H1 (cell line): ENCODE data around the gene FAM219A. TPM values are rescaled to one million over a fixed set of nuclear protein-coding genes. Genes with fewer than 3 reads are reported as not detected.

Source experiments
- CHD1 ChIP-seq: IDR thresholded peaks from 2 replicates; pipeline ENCODE4 v1.6.1; 2012; ENCODE audit warnings: low read depth, low read length, improper control_type of control experiment
- CHD2 ChIP-seq: IDR thresholded peaks from 2 replicates; pipeline ENCODE4 v1.6.1; 2012; ENCODE audit warnings: low read length, improper control_type of control experiment
- EP300 ChIP-seq, 2 experiments: IDR thresholded peaks; 1 replicate in 1 of 2; 2 replicates in 1 of 2; pipeline ENCODE4 v1.6.1; 2011 to 2012; ENCODE audit warnings: low read depth in 2 of 2, low read length in 2 of 2, mild to moderate bottlenecking in 2 of 2, borderline replicate concordance in 1 of 2, inconsistent platforms in 1 of 2, moderate library complexity in 1 of 2
- GABPA ChIP-seq: IDR thresholded peaks from 2 replicates; pipeline ENCODE4 v1.6.1; 2011; ENCODE audit warnings: mild to moderate bottlenecking, low read length, moderate library complexity, borderline replicate concordance; ENCODE audit not compliant: insufficient read depth
- TCF12 ChIP-seq: IDR thresholded peaks from 2 replicates; pipeline ENCODE4 v1.6.1; 2011; ENCODE audit warnings: low read depth, mild to moderate bottlenecking, low read length
- TEAD4 ChIP-seq: IDR thresholded peaks from 2 replicates; pipeline ENCODE4 v1.6.1; 2012; ENCODE audit warnings: low read depth, low read length, inconsistent platforms, mixed read lengths
- polyA plus RNA-seq, 7 experiments: library from polyadenylated mRNA; depleted of rRNA in 3 of 7; stranded (reverse) in 5 of 7; unstranded in 2 of 7; fragments of >200 nt in 5 of 7; fragments of 200-250 nt in 2 of 7; gene quantifications; 1 replicate in 5 of 7; 2 replicates in 1 of 7; 4 replicates in 1 of 7; pipeline versions ENCODE4 v1.2.1 to v1.2.3, GENCODE V29; 2011 to 2013; ENCODE audit warnings: missing spikeins in 2 of 7, mixed read lengths in 2 of 7
- total RNA-seq: library from RNA; stranded (reverse); fragmentation: NEBNext Ultra II Directional; extraction: Animal tissue kit (Norgen Biotek cat#: 25700); gene quantifications from 2 replicates; pipeline ENCODE4 v1.2.1, GENCODE V29; 2021
- TF ChIP-seq, protein P1 (sequence below), 3 experiments: IDR thresholded peaks; 1 replicate in 2 of 3; 2 replicates in 1 of 3; pipeline versions ENCODE4 v1.5.1 to v1.6.1; 2011; ENCODE audit warnings: low read length in 3 of 3, mild to moderate bottlenecking in 3 of 3, inconsistent platforms in 2 of 3, low read depth in 1 of 3, moderate library complexity in 1 of 3; ENCODE audit not compliant: insufficient read depth in 1 of 3; ENCODE audit errors: control extremely low read depth in 1 of 3

FAM219A gene
- total and polyA plus RNA-seq, 2 of the 8 experiments (the other 6 are each of a cell fraction or from before 2014, with no cell fraction given) = 7.7 to 10.4 TPM

DNA sequence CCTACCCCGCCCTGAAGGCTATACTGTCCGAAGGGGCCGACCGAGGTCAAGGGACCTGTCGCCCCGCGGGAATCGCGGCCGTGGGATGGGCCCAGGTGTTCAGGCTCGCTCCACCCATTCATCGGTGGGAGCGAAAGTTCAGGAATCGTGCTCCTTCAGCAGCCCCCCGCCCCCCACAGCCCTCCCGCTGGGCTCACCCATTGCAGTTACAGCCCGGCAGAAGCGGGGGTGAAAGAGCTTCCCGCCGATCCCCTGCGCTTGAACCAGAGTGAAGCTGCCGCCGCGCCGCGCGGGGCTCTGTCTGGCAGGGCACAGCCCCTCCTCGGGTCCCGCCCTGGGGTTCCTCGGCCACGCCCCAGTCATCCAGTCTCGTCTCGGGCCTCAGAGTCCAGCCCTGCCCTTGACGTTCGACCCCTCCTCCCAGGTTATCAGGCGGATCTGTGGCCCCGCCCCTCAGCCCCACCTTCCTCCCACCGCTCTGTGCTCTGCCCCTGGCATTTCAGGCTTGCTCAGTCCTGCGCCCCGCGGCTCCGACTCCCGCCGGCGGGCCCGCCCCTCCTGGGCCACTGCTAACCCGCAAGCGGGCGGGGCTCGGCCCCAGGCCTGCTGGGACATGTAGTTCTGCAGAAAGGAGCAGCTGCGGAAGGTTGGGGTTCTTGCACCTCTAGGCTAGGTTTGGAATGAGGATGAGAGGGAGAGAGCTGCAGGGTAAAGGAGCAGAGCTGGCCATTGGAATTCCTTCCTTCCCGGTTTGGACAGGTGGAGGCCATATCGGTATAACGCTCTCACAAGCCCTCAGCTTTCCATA lies 81.6 kb downstream of the FAM219A start, which contains the start of gene MYORG (continued):
- TF ChIP-seq TEAD4 (peak; percentile 56; the same call in 1 of the 2 replicates), TCF12 (no peak), CHD2 (no peak; the same call in 1 of the 2 replicates), EP300 (IDR thresholded peaks at IDR 0.05; ENCODE audit: borderline replicate concordance in 1 of 2, low read depth in 2 of 2, low read length in 2 of 2) (no peak), GABPA (no peak), CHD1 (no peak)
- TF ChIP-seq, protein P1, sequence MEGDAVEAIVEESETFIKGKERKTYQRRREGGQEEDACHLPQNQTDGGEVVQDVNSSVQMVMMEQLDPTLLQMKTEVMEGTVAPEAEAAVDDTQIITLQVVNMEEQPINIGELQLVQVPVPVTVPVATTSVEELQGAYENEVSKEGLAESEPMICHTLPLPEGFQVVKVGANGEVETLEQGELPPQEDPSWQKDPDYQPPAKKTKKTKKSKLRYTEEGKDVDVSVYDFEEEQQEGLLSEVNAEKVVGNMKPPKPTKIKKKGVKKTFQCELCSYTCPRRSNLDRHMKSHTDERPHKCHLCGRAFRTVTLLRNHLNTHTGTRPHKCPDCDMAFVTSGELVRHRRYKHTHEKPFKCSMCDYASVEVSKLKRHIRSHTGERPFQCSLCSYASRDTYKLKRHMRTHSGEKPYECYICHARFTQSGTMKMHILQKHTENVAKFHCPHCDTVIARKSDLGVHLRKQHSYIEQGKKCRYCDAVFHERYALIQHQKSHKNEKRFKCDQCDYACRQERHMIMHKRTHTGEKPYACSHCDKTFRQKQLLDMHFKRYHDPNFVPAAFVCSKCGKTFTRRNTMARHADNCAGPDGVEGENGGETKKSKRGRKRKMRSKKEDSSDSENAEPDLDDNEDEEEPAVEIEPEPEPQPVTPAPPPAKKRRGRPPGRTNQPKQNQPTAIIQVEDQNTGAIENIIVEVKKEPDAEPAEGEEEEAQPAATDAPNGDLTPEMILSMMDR (IDR thresholded peaks at IDR 0.05; ENCODE audit: control extremely low read depth in 1 of 3, insufficient read depth in 1 of 3, low read depth in 1 of 3, low read length in 3 of 3) = no peak
